ENCODE results near the gene AZGP1.

DNA sequence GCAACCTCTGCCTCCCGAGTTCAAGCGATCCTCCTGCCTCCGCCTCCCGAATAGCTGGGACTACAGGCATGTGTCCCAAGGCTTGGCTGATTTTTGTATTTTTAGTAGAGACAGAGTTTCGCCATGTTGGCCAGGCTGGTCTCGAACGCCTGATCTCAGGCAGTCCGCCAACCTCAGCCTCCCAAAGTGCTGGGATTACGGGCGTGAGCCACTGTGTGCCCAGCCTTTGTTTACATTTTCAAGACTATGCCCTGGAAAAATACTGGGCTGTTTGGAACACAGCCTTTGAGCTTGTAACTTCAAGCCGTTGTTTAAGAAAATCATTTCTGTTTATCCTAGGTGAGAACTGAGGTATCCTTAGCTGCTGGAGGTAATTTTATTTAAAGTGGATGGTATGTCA is 41.5 kb upstream of the AZGP1 start:
- TF ChIP-seq POLR2A (IDR thresholded peaks at IDR 0.05): no peak
- TF ChIP-seq CTCF (IDR thresholded peaks at IDR 0.05): no peak
